ENCODE measurements around the gene TMEM52B.
A peak's percentile ranks its signal among the peaks of the same experiment; 100 is the strongest.

The TMEM52B gene

DNA sequence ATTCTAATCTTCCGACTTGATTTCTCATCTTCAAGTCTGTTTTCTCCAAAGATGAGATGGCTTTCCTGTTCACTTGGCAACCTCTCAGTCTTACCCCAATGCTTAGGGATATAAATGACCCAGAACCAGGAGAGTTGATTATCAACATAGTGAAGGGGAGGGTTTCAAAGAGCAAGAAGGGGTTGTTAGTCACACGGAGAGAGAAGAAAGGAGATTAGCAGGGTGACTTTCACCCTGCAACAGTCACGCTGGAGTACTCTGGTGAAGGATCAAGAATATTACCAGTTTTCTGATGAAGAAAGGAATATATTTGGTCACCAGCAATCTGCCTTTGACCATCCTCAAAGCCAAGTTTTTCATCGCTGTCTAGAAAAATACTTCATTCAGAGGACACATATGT, at the start of gene TMEM52B:
Gene TMEM52B (plus strand): TSS at position 212 of the 400 bp plus-strand sequence. CDS start 543 bp downstream, outside the sequence.
- DNase-seq = no peak

DNA sequence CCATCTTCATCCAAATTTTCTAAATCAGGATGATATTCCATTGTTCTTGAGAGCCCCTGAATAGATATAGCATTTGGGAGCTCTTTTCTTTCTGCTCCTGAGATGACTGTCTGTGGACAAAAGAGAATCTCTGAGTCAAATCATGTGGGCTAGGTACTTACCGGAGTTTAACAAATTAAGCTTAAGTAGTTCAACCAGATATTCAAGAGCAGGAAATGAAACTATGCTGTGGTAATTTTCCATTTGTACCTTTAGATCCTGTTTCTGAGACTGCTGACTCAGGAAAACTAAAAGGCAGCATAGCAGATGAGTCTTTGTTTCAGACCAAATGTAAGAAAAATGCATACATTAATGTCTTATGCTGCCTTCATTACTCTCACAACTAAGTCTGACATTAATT, 48.8 kb upstream of the TMEM52B start, which contains the start of gene CLEC7A:
Gene CLEC7A (minus strand): TSS at position 158 of the 400 bp plus-strand sequence. CDS start 117 bp downstream, at position 41.
- no peak for DNase-seq

DNA sequence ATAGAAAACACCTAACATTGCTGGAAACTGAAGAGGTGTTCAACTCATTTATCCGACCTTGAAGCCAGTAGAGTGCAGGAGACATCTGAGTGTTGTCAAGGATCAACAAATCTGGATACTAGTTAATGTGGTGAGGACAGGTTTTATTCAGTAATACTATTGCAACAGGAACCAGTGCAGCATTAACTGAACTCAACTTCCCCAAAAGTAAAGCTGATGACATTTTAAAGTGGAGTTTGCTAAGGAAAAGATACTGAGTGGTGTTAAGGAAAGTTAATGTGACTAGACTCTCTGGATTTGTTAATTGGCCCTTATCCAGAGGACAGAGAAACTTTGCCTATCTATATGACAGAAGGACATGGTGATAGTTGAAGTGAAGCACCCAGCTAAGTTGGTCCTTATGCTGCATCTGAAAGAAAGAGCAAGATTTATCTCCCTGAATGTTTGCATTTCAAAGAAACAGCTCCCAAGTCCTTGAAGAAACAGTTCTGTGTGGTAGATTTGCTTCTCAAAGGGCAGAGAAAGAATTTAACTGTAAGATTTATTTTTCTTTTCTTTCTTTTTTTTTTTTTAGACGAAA, 47.6 kb upstream of the TMEM52B start:
- DNase-seq = no peak

DNA sequence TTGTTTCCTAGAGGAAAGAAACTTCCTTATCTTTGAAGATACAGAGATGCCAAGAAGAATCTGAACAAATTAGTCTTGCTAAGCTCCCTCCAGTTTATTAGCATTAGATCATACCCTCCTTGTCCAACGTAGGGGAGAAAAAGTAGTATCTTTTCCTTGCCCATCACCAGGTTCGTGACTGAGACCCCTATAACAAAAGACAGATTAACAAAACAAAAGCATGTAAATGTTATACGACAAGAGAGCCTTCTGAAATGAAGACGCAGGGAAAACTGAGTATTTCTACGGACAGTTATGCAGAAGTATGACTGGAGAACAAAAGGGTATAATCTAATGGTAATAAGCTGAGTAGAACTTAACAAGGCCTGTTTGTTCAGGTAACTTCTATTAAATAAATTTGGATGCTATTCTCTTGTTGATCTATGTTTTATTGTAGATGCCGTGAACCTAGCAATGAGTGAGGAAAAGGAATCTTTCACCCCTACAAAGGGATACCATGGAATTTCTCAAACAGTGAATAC, 45.9 kb upstream of the TMEM52B start:
- no peak for DNase-seq

DNA sequence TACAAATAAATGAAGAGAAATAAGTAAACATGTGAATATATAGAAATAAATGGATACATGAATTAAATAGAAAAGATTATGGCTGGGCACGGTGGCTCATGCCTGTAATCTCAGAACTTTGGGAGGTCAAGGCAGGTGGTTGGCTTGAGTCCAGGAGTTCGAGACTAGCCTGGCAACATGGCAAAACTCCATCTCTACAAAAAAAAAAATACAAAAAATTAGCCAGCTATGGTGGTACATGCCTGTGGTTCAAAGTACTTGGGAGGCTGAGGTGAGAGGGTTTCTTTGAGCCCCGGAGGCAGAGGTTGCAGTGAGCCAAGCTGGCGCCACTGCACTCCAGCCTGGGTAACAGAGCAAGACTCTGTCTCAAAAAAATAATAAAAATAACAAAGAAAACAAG, 43.7 kb upstream of the TMEM52B start:
- no peak for DNase-seq

DNA sequence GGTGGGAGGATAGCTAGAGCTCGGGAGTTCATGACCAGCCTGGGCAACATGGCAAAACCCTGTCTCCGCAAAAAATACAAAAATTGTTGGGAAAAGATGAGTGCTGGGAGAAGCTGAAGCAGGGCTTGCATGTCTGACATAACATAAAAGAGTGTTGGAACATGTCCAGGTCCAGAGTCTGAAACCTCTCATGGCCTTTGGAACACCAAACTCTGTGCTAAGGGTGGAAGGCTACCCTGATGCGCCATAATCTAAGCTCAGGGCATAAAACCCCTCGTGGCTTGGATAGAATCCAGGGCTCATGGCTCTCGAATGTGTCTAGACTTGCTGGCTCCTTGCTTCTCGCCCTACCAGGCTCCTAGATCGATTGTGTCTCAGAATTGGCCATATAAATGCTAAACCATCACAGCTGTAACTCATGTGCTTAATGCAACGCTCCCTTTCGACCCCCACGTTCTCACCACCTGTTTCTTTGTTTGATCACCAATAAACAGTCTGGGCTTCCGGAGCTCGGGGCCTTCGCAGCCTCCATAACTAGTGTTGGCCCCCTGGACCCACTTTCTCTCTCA, 42.1 kb upstream of the TMEM52B start:
- DNase-seq = no peak

DNA sequence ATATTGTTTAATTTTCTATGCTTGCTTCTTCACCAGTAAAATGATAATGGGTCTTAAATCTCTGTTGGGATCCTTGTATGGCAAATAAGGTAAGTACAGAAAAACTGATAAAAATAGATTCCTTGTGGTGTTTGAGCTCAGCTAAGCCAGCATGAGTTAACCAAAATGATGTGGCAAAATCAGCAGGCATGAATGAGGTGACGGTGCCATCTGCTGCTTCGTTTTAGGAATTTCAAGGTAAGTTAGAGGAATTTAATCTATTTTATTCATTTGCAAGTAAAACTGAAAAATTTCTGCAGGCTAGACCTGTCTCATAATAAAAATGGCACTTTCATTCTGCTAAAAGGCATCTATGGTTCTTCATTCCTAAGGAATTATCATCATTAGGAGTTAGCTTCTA, 38.8 kb upstream of the TMEM52B start:
- DNase-seq = peak; percentile 11

DNA sequence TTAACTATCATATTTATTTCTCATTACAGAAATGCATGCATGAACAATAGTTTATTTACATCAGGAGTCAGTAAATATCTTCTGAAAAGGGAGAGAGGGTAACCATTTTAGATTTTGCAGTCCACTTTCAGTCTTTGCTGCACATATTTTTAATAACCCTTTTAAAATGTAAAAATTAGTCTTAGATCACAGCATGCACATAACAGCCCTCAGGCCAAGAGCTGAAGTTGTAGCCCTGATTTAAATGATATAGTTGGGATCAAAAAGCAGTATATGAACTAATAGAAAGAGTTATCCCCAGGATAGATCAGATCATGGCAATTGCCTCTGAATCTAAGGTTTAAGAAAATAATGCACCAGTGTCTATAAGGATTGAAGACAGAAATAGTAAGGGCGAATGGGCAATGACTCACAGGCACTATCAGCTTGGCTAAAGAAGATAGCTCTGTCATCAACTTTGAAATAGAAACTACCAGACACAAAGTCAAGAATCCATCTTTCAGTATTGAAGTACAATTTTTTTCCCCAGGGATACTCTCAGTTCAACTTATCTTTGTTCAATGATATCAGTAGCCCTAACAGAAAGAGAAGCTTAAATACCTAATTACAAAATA, 35.7 kb upstream of the TMEM52B start:
- no peak for DNase-seq

DNA sequence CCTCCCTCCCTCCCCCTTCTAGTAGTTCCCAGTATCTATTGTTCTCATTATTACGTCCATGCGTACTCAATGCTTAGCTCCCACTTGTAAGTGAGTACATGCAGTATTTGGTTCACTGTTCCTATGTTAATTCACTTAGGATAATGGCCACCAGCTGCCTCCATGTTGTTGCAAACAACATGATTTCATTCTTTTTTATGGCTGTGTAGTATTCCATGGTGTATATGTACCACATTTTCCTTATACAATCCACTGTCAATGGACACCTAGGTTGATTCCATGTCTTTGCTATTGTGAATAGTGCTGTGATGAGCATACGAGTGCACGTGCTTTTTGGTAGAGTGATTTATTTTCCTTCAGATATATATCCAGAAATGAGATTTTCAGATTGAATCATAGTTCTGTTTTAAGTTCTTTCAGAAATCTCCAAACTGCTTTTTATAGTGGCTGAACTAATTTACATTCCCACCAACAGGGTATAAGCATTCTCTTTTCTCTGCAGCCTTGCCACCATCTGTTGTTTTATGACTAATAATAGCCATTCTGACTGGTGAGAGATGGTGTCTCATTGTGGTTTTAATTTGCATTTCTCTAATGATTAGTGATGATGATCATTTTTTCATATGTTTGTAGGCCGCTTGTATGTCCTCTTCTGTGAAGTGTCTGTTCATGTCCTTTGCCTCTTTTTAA, 31.0 kb upstream of the TMEM52B start:
- no peak for DNase-seq

DNA sequence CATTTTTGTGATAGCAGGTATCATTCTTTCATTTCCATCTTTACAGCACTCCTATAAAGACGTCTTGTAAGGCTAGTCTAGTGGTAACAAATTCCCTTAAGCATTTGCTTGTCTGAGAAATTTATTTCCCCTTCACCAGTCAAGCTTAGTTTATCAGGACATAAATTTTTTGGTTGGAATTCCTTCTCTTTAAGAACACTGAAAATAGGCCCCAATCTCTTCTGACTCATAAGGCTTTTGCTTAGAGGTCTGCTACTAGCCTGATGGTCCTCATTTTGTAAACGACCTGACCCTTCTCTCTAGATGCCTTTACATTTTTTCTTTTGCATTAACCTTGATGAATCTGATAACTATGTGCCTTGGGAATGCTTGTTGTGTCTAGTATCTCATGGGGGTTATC, 27.2 kb upstream of the TMEM52B start:
- DNase-seq = no peak

DNA sequence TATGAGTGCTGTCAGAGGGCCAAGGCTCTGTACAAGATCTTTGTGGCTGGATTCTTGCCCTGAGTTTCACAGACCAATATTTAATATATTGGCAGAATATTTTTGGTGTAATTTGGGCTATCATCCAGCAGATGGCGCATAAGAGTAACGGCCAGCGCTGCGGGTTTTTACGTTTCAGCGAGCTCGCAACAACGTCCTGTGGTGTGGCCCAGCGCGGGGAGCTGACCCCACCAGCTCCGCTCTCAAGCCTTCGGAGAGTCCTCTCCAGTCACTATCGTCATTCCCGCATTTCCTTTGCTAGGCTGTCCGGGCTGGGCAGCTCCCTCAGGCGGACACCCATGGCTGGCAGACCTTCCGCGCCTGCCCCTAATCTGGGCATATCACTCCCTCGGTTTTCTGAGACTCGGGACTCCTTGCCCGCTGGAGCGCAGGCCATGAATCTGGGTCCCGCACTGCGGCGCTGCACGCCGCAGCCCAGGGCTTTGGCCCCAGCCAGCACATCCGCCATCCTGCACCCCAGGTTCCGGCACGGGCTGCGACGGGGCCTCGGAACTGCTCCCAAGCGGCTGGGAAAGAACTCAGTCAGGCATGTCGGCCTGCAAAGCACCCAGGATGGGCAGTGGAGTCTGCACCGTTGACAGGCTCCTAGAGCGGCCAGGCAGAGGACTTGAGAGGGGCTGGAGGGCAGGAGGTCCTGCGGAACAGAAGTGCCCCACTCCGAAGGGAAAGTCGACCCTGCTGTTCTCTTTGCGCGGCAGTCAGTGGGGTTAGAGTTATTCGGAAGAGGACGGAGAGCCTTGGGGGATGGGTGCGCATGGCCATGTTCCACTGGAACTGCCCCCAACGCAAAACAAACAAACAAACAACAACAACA, 25.3 kb upstream of the TMEM52B start:
- peak; percentile 45 for DNase-seq

DNA sequence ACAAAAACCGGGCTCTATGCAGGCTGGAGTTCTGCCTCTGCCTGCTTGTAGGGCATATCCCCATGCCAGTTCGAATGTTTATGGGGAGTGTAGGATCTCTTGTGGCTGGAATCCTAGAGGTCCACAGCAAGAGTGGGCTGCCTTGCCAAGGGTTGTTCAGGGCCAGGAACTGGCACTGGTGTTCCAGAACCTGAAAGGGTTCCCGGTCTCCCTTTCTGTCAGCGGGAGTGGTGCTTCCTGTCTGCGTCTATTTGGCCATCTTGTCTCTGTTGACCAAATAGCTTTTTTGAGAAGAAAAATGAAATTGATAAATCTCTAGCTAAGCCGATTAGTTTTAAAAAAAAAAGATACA, 24.7 kb upstream of the TMEM52B start:
- DNase-seq = no peak

DNA sequence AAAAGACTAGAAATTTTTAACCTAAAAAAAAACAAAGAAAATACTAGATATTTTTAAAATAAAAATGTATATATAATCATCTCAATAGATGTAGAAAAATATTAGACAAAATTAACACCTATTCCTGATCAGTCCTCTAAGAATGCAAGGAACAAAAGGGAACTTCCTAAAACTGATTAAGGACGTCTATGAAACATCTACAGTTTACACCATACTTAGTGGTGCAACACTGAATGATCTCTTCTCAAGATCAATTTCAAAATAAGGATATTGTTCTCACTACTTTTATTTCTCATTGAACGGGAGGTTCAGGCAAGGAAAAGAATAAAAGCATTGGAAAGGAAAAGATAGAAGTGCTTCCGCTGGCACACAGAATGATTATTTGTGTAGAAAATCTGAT, 22.9 kb upstream of the TMEM52B start:
- no peak for DNase-seq

DNA sequence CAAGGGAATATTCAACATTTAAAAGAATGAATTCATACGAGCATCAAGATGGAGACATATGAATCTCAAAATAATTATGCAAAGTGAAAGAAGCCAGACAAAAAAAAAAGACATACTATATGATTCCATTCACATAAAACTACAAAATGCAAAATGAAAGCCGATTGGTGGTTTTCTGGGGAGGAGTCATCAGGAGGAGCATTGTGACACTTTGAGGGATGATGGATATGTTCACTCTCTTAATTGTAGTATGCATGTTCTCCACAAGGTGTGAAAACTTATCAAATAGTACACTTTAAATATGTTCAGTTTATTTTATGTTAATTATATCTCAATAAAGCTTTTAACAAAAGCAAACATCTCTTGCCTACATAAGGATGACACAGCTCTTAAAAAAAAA, 20.4 kb upstream of the TMEM52B start:
- no peak for DNase-seq

DNA sequence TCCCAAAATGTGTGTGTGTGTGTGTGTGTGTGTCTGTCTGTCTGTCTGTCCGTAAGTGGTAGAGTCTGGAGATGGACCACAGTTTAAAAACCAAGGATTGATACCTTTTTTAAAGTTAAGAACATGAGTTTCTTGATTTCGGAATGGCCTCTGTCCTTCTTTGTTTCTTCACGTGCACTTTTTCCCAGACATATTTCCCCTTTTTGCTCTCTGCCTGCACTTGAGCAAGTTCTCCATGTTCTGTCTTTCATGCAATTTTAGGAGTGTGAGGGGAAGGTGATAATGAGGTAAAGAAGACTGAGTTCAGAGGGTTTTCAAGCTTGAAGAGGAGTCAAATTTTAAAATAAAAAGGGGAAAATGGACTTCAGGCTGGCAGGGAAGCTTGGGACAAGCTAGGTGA, 19.6 kb upstream of the TMEM52B start:
- DNase-seq = no peak

DNA sequence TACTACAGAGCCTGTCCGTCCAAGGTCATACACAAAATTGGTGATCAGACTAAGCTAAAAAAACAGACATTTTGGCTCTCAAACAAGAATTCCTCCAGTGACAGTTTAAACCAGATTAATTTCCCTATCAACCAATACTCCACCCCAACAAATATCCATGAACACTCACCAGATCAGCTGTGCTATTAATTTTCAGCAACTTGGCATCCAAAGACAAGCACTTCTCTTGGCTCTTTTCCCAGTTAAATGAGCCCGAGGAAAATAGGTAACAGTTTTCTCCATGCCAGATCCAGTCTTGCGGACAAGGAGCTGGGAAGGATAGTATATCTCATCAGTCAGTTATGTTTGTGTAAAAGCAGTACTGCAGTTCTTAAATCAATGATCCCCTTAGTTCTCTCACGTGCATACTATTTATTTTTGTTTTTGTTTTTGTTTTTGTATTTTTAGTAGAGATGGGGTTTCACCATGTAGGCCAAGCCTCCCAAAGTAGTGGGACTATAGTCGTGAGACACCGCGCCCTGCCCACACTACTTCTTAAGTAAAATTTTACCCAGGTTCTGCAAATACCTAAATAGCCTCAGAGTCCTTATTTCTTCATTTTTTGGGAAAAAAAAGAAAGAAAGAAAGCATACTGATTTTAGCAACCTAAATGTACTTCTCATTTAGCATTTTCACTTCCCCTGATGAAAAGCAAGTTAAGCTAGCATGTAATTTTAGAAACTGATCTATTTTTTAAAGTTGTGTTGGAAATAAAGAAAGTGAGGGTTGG, 18.0 kb upstream of the TMEM52B start:
- no peak for DNase-seq

DNA sequence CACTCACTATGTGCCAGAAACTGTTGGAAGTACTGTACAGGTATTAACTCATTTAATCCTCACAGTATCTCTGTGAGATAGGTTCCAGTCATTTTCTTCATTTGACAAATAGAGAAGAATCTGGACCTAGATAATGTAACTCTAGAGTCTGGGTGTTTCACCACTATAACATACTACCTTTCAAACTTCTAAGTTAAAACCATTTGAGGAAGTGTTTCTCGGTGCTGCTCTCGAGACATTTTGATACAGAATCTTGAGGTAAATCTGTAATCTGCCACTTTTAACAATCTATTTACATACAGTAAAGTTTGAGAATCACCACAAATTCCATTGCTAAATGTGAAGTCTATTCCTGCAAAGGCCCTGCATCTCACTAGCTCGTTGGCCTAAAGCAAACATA, 15.7 kb upstream of the TMEM52B start:
- no peak for DNase-seq

DNA sequence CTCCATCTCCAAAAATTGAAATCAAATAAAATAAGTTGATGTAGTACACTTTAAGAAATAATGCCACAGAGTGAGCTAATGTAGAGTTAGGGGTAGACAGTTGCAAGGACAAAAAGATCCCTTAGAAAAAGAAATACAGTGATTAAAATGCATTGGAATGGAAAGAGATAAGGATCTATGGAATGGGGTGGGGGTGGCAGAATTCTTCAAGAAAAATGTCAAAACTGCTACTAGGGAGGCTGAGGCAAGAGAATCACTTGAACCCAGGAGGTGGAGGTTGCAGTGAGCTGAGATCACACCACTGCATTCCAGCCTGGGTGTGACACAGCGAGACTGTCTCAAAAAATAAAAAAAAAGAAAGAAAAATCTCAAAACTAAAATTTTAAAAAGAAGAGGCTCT, 13.4 kb upstream of the TMEM52B start:
- no peak for DNase-seq

DNA sequence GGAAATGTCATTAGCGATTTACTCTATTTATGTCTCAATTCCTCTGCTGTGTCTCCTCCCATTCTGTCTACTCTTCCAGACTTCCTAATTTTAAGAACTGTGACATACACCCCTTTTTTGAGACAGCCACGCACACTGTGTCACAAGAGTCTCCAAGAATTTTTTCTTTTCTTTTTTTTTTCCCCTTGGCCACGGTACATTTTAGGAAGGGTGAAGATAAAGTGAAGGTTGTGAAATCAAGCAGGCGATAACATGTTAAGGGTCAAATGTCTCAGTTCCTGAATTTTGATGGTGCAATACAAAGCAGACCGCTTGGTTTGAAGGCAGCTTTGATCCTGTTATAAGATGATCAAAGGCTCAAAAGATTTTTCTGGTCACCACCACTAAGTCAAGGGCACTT, 11.2 kb upstream of the TMEM52B start:
- DNase-seq = no peak

DNA sequence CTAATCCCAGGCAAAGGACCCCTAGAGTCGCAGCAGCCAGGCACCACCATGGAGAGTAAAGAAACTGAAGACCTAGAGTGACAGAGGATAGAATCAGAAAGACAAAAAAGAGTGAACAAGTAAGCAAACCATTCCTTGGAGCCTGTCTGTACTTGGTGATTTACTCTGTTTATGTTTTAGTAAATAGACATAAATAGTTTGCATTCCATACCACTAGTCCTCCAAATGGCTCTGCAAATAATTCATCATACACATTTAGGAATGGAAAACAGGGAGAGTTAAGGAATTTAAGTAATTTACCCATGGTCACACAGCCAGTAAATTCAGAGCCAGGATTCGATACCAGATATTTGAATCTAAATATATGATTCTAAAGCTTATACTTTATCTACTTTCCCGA, 9.7 kb upstream of the TMEM52B start:
- DNase-seq = no peak

DNA sequence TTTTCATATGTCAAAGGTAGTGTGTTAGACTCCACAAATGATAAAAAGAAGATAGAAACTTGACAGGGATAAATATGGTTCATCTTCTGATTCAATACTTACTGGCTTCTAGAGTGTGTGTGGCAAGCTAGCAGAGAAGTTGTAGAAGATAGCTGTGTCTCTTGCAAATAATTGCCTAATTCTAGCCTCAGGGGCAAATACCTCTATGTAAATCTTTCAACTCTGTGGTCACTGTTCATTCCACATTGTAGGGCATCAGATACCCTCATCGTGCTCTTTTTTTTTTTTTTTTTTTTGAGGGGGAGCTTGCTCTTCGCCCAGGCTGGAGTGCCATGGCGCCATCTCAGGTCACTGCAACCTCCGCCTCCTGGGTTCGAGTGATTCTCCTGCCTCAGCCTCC, 8.6 kb upstream of the TMEM52B start:
- no peak for DNase-seq
